Central memory CD8-positive, alpha-beta T cell (primary cell): ENCODE data around the gene THAP3.

Source experiments
- ATAC-seq: fragments of 150-1000 bp; cut with Tn5 transposase; replicated peaks from 2 replicates; pipeline ENCODE4 v1.10.0; 2022; ENCODE audit warnings: mild to moderate bottlenecking, moderate FRiP score, moderate number of reproducible peaks; ENCODE audit not compliant: poor library complexity, severe bottlenecking; ENCODE audit errors: extremely low read depth
- DNase-seq, 2 donors: peaks; one replicate each; pipeline ENCODE4 v3.0.0; 2021; ENCODE audit warnings: low spot score in 2 of 2
- H3K27ac Mint-ChIP-seq: one replicate; pipeline ENCODE4 v1.8.0; 2022; ENCODE audit warnings: low read depth, mild to moderate bottlenecking, moderate library complexity, mixed read lengths
- H3K27me3 Mint-ChIP-seq: one replicate; pipeline ENCODE4 v1.8.0; 2022; ENCODE audit warnings: mixed read lengths
- H3K36me3 Mint-ChIP-seq: one replicate; pipeline ENCODE4 v1.8.0; 2022; ENCODE audit warnings: mild to moderate bottlenecking, moderate library complexity, mixed read lengths; ENCODE audit not compliant: insufficient read depth
- H3K4me1 Mint-ChIP-seq: one replicate; pipeline ENCODE4 v1.8.0; 2022; ENCODE audit warnings: mixed read lengths
- H3K4me3 Mint-ChIP-seq: one replicate; pipeline ENCODE4 v1.8.0; 2022; ENCODE audit warnings: mild to moderate bottlenecking, moderate library complexity, mixed read lengths
- H3K9me3 Mint-ChIP-seq: one replicate; pipeline ENCODE4 v1.8.0; 2022; ENCODE audit warnings: mixed read lengths

Gene THAP3

GRCh38 chr1:6603238-6603914, 21.3 kb upstream of the THAP3 start:
- peaks cover 27% of the 10 kb centered on the region for H3K36me3 Mint-ChIP-seq
- peak overlapping the region; percentile 87 for H3K27ac Mint-ChIP-seq
- peak; percentile 49 for ATAC-seq
- H3K4me1 Mint-ChIP-seq = peaks cover 24% of the 10 kb centered on the region
- DNase-seq = peak; percentile 52 to 56
- no peaks in the 10 kb centered on the region for H3K27me3 Mint-ChIP-seq
- H3K4me3 Mint-ChIP-seq = peak overlapping the region; percentile 97
- no peaks in the 10 kb centered on the region for H3K9me3 Mint-ChIP-seq

GRCh38 chr1:6603915-6604558, 20.6 kb upstream of the THAP3 start:
- Mint-ChIP-seq H3K4me1 (peaks cover 22% of the 10 kb centered on the region), H3K27ac (peak overlapping the region; percentile 87), H3K36me3 (peaks cover 20% of the 10 kb centered on the region), H3K4me3 (peak overlapping the region; percentile 97), H3K27me3 (no peaks in the 10 kb centered on the region), H3K9me3 (no peaks in the 10 kb centered on the region)
- DNase-seq (no peak), ATAC-seq (no peak)

DNA sequence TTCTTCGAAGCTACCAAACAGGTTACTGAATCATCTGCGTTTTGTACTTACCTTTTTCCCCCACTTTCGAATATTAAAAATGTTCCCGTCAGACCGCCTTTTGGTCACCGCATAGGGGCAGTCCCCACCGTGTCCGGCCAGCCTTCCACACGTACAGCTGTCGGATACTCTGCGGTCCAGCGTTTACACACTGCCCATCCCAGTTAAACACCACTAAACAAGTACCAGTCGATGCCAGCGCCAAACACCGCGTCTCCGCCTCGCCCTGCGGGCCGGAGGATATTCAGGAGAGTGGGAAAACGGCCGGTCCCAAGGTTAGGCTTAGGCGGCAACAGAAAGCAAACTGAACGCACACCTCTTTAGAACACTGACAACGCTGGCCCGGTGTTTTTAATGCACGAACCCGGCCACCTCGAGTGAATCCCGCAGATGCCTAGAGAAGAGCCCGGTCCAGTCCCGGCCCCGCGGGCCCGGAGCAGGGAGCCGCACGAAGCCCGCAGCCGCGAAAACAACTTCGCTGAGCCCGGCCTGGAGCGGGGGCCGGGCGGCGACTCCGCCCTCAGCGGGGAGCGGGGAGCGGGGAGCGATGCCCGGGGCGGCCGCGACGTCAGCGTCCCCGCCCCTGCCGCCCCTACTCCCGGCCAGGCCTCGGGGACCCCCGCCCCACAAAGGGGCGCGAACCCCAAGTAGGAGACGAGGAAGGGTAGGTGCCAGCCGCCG, 11.9 kb upstream of the THAP3 start:
- ATAC-seq (peak; percentile 34), DNase-seq (no peak)
- peaks cover 6% of the 10 kb centered on the region for H3K36me3 Mint-ChIP-seq

DNA sequence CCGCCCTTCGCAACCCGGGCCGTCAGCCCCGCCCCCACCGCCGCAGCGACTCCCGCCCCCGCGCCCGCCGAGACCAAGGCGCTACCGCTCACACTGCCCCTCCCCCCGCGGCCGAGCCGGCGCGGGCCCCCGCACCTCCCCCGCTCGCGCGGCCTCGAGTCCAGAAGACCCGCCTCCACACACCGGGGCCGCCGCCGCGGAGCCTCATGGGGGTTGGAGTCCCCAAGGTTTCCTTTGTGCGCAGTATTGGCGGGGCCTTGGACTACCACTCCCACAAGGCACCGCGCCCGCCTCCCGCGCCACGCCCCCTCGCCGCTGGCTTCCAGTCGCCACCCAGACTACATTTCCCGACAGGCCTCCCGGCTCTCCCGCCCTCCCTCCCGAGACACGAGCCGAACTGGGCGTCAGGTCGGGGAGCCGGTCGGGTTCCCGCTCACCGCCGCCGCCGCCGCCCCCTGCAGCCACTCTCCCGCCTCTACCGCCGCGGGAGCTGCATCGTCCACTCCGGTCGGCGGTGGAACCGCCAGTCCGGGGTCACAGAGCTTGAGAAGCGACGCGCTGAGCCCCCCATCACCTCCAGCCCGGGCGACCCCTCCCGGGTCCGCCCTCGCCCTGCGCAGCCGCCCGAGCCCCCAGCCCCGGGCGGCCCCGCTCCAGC, 11.2 kb upstream of the THAP3 start, which contains the start of gene PHF13:
Gene PHF13 (plus strand): TSS at position 371 of the 658 bp plus-strand sequence. CDS start 336 bp downstream, outside the sequence.
- no peaks in the 10 kb centered on the region for H3K27me3 Mint-ChIP-seq
- peak; percentile 98 for ATAC-seq
- H3K9me3 Mint-ChIP-seq = no peaks in the 10 kb centered on the region
- H3K27ac Mint-ChIP-seq = peak within 1 kb of the TSS; percentile 89
- H3K4me1 Mint-ChIP-seq = peaks cover 22% of the 10 kb centered on the region
- H3K4me3 Mint-ChIP-seq = peak within 1 kb of the TSS; percentile 89
- peaks cover 6% of the 10 kb centered on the region for H3K36me3 Mint-ChIP-seq
- peak; percentile 98 to 99 for DNase-seq

More for the DNA sequence above, 11.9 kb upstream of the THAP3 start:
- H3K27me3 Mint-ChIP-seq = no peaks in the 10 kb centered on the region
- H3K9me3 Mint-ChIP-seq = no peaks in the 10 kb centered on the region
- H3K4me1 Mint-ChIP-seq = peaks cover 22% of the 10 kb centered on the region
- H3K4me3 Mint-ChIP-seq = peak overlapping the region; percentile 89
- H3K27ac Mint-ChIP-seq = peak overlapping the region; percentile 89

DNA sequence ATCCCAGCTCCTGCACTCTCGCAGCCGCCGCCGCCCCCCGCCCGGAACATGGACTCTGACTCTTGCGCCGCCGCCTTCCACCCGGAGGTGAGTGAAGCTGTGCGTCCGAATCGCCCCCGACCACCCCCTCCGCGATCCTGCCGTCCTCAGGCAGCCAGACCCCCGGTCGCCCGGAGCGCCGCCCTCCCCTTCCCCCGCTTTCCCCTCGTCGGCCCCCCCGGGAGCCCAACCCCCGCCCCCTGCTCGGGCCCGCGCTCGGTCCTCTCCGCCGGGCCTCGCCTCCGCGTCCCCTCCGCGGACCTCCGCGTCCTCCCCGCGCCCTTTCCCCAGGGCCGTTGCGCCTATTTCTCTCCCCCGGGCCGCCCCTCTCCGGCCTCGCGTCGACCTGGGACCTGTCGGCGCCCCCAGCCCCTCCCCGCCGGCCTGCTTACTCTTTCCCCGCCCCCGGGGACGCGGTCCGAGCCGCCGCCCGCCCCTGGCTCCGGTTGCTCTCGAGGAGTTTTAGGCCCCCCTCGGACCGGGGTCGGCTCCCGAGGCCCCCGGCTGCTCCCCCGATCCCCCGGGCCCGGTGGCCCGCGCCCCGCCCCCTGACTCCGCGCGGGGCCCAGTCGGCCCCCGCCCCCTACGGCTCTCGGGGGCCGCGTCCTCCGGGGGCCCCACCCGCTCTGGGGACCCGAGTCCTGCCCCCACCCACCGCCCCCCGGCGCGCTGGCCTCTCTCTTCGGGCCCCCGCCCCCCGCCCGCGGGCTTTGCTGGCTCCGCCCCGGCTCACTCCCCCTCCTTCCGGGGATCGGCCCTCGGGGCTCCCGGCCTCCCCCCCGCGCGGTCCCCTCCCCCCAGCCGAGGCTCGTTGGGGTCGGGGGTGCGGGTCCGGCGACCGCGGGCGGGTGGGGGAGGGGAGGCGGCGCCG, 10.4 kb upstream of the THAP3 start:
- DNase-seq (no peak), ATAC-seq (no peak)
- peak overlapping the region; percentile 89 for H3K4me3 Mint-ChIP-seq
- H3K27ac Mint-ChIP-seq = no peak overlapping the region
- no peaks in the 10 kb centered on the region for H3K27me3 Mint-ChIP-seq
- H3K4me1 Mint-ChIP-seq = peaks cover 22% of the 10 kb centered on the region
- peaks cover 8% of the 10 kb centered on the region for H3K36me3 Mint-ChIP-seq
- H3K9me3 Mint-ChIP-seq = no peaks in the 10 kb centered on the region

- DNase-seq (no peak), ATAC-seq (no peak)
- H3K36me3 Mint-ChIP-seq = peaks cover 10% of the 10 kb centered on the region
- H3K4me1 Mint-ChIP-seq = peaks cover 22% of the 10 kb centered on the region
- no peak overlapping the region for H3K27ac Mint-ChIP-seq
- H3K4me3 Mint-ChIP-seq = peak overlapping the region; percentile 66
- H3K27me3 Mint-ChIP-seq = no peaks in the 10 kb centered on the region
- H3K9me3 Mint-ChIP-seq = no peaks in the 10 kb centered on the region
These were observed 9.5 kb upstream of the THAP3 start for GRCh38 chr1:6614929-6615785.

GRCh38 chr1:6619045-6619444, 5.6 kb upstream of the THAP3 start:
- H3K27ac Mint-ChIP-seq = no peak overlapping the region
- H3K4me3 Mint-ChIP-seq = no peak overlapping the region
- ATAC-seq = no peak
- peaks cover 17% of the 10 kb centered on the region for H3K36me3 Mint-ChIP-seq
- H3K4me1 Mint-ChIP-seq = peaks cover 11% of the 10 kb centered on the region
- no peaks in the 10 kb centered on the region for H3K27me3 Mint-ChIP-seq
- H3K9me3 Mint-ChIP-seq = no peaks in the 10 kb centered on the region
- DNase-seq = no peak

GRCh38 chr1:6621429-6622391, 3.0 kb upstream of the THAP3 start:
- no peak overlapping the region for H3K27ac Mint-ChIP-seq
- H3K4me1 Mint-ChIP-seq = peaks cover 9% of the 10 kb centered on the region
- peaks cover 14% of the 10 kb centered on the region for H3K36me3 Mint-ChIP-seq
- no peak for DNase-seq
- no peaks in the 10 kb centered on the region for H3K9me3 Mint-ChIP-seq
- no peak for ATAC-seq
- H3K27me3 Mint-ChIP-seq = no peaks in the 10 kb centered on the region
- no peak overlapping the region for H3K4me3 Mint-ChIP-seq

DNA sequence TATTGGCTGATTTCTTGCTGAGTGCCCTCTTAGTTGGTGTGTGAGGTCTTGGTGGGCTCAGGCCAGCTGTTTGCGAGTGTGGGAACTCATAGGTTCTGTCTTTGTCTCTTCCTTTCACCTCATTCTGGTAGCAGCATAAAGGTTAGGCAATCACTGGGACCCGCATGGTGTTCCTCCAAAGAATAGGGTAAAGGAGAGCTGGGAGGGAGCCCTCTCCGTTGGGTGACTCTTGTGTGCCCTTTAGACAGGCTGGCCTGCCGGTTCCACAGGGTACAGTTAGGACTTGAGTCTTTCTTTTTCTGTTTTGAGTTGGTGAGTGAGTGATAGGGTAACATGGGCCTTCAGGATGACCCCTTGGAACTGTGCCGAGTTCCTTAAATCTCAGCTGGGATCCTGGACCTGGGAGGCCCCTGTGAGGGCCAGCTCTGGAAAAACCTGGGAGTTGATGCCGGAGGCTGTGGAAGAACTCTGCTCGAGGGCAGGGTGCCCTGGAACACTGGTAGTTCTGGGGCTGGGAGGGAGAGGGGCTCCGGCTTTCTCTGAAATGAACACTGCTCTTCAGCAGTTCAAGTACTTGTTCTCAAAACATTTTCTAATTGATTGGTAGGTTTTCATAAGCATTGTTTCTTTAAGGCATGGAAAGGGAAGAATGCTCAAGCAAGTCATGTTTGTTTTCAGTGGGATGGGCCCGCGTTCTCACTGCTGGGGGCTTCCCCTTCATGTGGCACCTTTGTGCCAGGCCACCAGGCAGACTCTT, 2.1 kb upstream of the THAP3 start:
- ATAC-seq = no peak
- H3K4me1 Mint-ChIP-seq = peaks cover 16% of the 10 kb centered on the region
- no peaks in the 10 kb centered on the region for H3K9me3 Mint-ChIP-seq
- no peak overlapping the region for H3K4me3 Mint-ChIP-seq
- DNase-seq = no peak
- H3K27ac Mint-ChIP-seq = no peak overlapping the region
- H3K27me3 Mint-ChIP-seq = no peaks in the 10 kb centered on the region
- H3K36me3 Mint-ChIP-seq = peaks cover 15% of the 10 kb centered on the region
